Measurements from ENCODE around the gene PPIF. TPM values are rescaled to one million over a fixed set of nuclear protein-coding genes. Genes with fewer than 3 reads are reported as not detected.

PPIF gene
- total and polyA plus RNA-seq, 2 donors (not counting 3 experiments of a cell fraction or from before 2014, with no cell fraction given), result 50.7 to 51.2 TPM

DNA sequence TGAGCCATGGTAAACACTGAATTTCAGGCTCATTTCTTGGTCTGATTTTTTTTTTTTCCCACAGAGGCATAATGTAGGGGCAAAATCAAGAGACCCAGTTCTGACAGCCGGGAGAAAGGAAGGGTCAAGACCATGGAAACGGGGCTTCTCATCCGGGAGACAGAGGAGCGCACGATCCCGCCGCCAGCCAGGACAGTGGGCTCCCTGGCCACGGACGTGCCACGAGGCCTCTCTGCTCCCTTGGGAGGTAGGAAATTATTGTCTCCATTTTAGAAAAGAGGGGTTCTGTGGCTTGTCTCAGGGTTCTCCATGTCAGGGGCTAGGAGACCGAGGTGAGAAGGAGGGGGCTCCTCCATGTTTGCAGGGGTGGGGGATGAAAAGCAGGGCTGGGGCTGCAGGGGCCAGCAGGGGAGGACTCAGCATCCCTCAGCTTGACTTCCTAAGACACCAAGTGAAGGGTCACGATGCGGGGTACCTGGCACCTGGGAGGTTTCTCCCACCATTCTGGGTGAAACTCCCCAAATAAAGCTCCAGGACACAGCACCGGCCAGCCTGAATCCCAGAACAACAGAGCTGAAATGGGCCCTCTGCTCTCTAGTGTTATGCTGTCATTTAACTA, 37.6 kb downstream of the PPIF start:
- no peaks in the 10 kb centered on the region for H3K36me3 ChIP-seq (ENCODE audit: control insufficient read depth in 2 of 2, extremely low read depth in 1 of 2, insufficient read depth in 2 of 2, low read length in 2 of 2)
- H3K27me3 ChIP-seq (ENCODE audit: control insufficient read depth in 2 of 2, insufficient read depth in 2 of 2, low read length in 2 of 2), result peaks cover 0 to 2% of the 10 kb centered on the region in 2 experiments
- H3K4me2 ChIP-seq (ENCODE audit: insufficient read depth, low read length), result no peak overlapping the region
- no peak overlapping the region for H3K9ac ChIP-seq (replicated peaks; ENCODE audit: extremely low read depth, insufficient read depth, low read length)
- no peak overlapping the region for H2AFZ ChIP-seq (ENCODE audit: low read depth, low read length)
- dilution Hi-C loops (cut with MboI; ENCODE audit: extremely low pct_ligation_motif_present, low sequenced_read_pairs), result no loop called here
- no peak for TF ChIP-seq MYC (IDR thresholded peaks at IDR 0.05; ENCODE audit: low read depth, low read length)
- no peak for TF ChIP-seq POLR2AphosphoS5 (IDR thresholded peaks at IDR 0.05; ENCODE audit: insufficient read depth, low read depth, low read length)
- TF ChIP-seq POLR2A (IDR thresholded peaks at IDR 0.05; ENCODE audit: low read depth, low read length), result no peak
- TF ChIP-seq MAX (IDR thresholded peaks at IDR 0.05; ENCODE audit: insufficient read depth, insufficient read length), result no peak
- no peak for TF ChIP-seq JUN (IDR thresholded peaks at IDR 0.05; ENCODE audit: borderline replicate concordance, insufficient read depth, insufficient read length, low read depth)
- TF ChIP-seq EZH2 (IDR thresholded peaks at IDR 0.05; ENCODE audit: borderline replicate concordance, low read depth, low read length, severe bottlenecking), result no peak
- TF ChIP-seq, protein P1, sequence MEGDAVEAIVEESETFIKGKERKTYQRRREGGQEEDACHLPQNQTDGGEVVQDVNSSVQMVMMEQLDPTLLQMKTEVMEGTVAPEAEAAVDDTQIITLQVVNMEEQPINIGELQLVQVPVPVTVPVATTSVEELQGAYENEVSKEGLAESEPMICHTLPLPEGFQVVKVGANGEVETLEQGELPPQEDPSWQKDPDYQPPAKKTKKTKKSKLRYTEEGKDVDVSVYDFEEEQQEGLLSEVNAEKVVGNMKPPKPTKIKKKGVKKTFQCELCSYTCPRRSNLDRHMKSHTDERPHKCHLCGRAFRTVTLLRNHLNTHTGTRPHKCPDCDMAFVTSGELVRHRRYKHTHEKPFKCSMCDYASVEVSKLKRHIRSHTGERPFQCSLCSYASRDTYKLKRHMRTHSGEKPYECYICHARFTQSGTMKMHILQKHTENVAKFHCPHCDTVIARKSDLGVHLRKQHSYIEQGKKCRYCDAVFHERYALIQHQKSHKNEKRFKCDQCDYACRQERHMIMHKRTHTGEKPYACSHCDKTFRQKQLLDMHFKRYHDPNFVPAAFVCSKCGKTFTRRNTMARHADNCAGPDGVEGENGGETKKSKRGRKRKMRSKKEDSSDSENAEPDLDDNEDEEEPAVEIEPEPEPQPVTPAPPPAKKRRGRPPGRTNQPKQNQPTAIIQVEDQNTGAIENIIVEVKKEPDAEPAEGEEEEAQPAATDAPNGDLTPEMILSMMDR (IDR thresholded peaks at IDR 0.05; ENCODE audit: extremely low read depth in 1 of 2, insufficient read depth in 1 of 2, low read depth in 1 of 2, low read length in 2 of 2), result no peak
- no peak for TF ChIP-seq GATA2 (IDR thresholded peaks at IDR 0.05; ENCODE audit: insufficient read depth, insufficient read length, low read depth, low read length)
- no peak for TF ChIP-seq FOS (IDR thresholded peaks at IDR 0.05; ENCODE audit: borderline replicate concordance, insufficient read depth, low read length)
- no peak overlapping the region for H3K4me3 ChIP-seq (replicated peaks in 1 of 3; ENCODE audit: insufficient read depth in 1 of 3, low read depth in 1 of 3, low read length in 3 of 3)
- POLR2A ChIA-PET, result no interaction called here
- no TSS peak for BruUV-seq (replicated peaks)
- no peak for FAIRE-seq
- intact Hi-C loops (cut with micrococcal nuclease), result no loop called here
- no peaks in the 10 kb centered on the region for H3K9me3 ChIP-seq (replicated peaks; ENCODE audit: control insufficient read depth, insufficient read depth, low read length)
- no peaks in the 10 kb centered on the region for H3K9me1 ChIP-seq (replicated peaks; ENCODE audit: control insufficient read depth, extremely low read depth, insufficient read depth, low read length)
- H3K79me2 ChIP-seq (ENCODE audit: control insufficient read depth, insufficient read depth, low read length), result no peaks in the 10 kb centered on the region
- no peaks in the 10 kb centered on the region for H4K20me1 ChIP-seq (replicated peaks; ENCODE audit: control insufficient read depth, extremely low read depth, insufficient read depth, low read length)
- CTCF ChIA-PET, result interaction anchor here (1.0 to 2.7 kb wide), 2 partner anchors 11 to 83 kb away, joined by 5 to 23 read pairs; no protein-coding TSS in a partner anchor
- no peak overlapping the region for H3K27ac ChIP-seq (ENCODE audit: insufficient read depth, low read depth, low read length)
- no peak for DNase-seq (ENCODE audit: low read depth, low spot score)
- no peaks in the 10 kb centered on the region for H3K4me1 ChIP-seq (ENCODE audit: control insufficient read depth, extremely low read depth, insufficient read depth, low read length)
